NCI-H1436 treated with DMSO at 0.1 percent for 48 hours (cell line): Measurements from ENCODE around the gene CMSS1.
"Not testable (repeated sequence)": the region's sequence is repeated elsewhere in the genome, so short reads cannot be mapped to it uniquely, and the experiment has no call there.

ENCODE experiments used
- DNase-seq: peaks from one replicate; lab custom pipeline; 2025; lab: John Stamatoyannopoulos, UW

CMSS1 gene

GRCh38 chr3:99818818-99819217 is 1.2 kb downstream of the CMSS1 start:
- no peak for DNase-seq

GRCh38 chr3:99823723-99824711 is 6.4 kb downstream of the CMSS1 start:
- no peak for DNase-seq

GRCh38 chr3:99825004-99825640 is 7.5 kb downstream of the CMSS1 start:
- no peak for DNase-seq

- DNase-seq, result no peak
Measured at GRCh38 chr3:99829844-99830243, 12.2 kb downstream of the CMSS1 start.

GRCh38 chr3:99833617-99834205 is 16.0 kb downstream of the CMSS1 start:
- DNase-seq, result no peak

GRCh38 chr3:99834211-99834957 is 16.7 kb downstream of the CMSS1 start:
- DNase-seq, result no peak

GRCh38 chr3:99836681-99837080 is 19.0 kb downstream of the CMSS1 start:
- no peak for DNase-seq

- DNase-seq, result no peak
Measured at GRCh38 chr3:99837715-99838114, 20.1 kb downstream of the CMSS1 start.

GRCh38 chr3:99838755-99839154 is 21.1 kb downstream of the CMSS1 start:
- no peak for DNase-seq

GRCh38 chr3:99839613-99840012 is 22.0 kb downstream of the CMSS1 start:
- no peak for DNase-seq

- not testable (repeated sequence) for DNase-seq
Measured at GRCh38 chr3:99841949-99842348, 24.3 kb downstream of the CMSS1 start.

GRCh38 chr3:99842826-99843589 is 25.3 kb downstream of the CMSS1 start:
- DNase-seq, result no peak

GRCh38 chr3:99843590-99844258 is 26.1 kb downstream of the CMSS1 start:
- DNase-seq, result no peak

GRCh38 chr3:99845331-99845730 is 27.7 kb downstream of the CMSS1 start:
- no peak for DNase-seq

- DNase-seq, result no peak
Measured at GRCh38 chr3:99845999-99846398, 28.3 kb downstream of the CMSS1 start.

- DNase-seq, result no peak
Measured at GRCh38 chr3:99846477-99847160, 29.0 kb downstream of the CMSS1 start.

- no peak for DNase-seq
Measured at GRCh38 chr3:99848433-99848832, 30.8 kb downstream of the CMSS1 start.

GRCh38 chr3:99850608-99851007 is 32.9 kb downstream of the CMSS1 start:
- no peak for DNase-seq

GRCh38 chr3:99851955-99852354 is 34.3 kb downstream of the CMSS1 start:
- DNase-seq, result no peak

- no peak for DNase-seq
Measured at GRCh38 chr3:99852851-99853250, 35.2 kb downstream of the CMSS1 start.
